HG03378 (cell line): Measurements from ENCODE around the gene BTBD9.
"Not testable (repeated sequence)": the region's sequence is repeated elsewhere in the genome, so short reads cannot be mapped to it uniquely, and the experiment has no call there.

Experiments used
- ATAC-seq: cut with Tn5 transposase; IDR thresholded peaks from one replicate; pipeline ENCODE4 v1.9.1; 2021; ENCODE audit warnings: mild to moderate bottlenecking, moderate library complexity; ENCODE audit not compliant: unreplicated experiment

Gene BTBD9

DNA sequence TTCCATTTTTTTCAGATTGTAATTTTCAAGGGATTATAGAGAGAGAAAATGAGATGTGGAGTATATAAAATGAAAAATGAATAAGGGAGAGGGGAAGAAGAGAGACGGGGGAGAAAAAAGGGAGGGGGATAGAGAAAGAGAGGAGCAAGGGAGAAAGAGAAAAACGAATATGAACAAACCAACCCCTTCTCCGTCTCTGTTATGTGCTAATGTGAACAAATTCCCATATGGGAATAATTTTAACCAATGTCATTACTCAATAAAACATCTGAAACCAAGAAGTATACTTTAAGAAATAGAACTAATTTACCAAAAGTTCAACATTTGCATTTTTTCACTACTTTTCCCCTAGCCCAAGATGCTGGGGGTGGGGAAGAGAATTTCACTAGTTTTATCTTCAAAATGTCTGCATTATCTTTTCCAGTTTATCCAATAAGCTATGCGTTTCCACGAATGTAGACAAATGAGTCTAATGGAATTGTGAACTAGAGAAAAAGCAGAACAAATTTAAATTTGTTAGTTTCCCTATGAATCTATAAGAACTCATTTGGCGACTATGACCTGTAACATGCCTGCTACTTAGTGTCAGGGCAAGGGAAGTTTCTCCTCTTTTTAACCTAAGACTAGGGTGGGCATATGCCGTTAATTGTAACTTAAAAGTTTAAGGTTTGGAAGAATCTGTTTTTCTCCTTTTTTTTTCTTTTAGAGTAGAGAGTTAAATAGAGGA, 286.3 kb downstream of the BTBD9 start:
- ATAC-seq, result no peak

DNA sequence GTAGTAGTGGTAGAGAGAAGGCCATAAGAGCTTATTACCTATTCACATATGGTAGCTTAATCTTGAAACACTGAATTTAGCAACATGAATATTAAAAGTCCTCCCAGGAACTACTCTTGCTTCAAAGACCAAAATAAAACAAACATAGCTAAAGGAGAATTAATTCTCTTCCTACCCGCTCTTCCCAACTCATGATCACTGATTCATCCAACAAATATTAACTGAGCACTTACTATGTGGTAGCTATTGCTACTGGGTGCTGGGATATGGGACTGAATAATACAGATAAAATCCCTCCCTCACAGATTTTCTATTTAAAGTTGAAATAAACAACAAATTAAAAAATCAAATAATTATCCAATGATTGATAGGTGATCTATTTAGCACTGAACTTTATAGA, 287.1 kb downstream of the BTBD9 start:
- ATAC-seq, result no peak

DNA sequence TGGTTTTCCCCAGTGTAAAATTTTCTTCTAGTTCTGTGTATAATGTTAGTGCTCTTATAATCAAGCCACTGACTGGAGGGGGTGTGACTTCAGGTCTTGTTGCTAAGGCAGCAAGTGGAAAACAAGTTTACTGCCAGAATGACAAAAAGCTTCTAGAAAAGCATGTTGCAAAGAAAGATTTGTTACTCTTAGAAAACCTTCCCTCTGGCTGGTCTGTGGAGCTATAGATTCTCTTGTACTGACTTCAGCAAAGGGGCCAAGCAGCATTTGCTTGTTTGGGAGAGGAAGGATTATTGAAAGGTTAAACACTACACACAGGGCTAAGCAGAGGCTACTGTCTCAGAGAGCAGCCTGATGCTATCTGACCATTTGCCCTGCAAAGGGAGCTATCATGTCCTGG, 288.8 kb downstream of the BTBD9 start:
- ATAC-seq, result no peak

DNA sequence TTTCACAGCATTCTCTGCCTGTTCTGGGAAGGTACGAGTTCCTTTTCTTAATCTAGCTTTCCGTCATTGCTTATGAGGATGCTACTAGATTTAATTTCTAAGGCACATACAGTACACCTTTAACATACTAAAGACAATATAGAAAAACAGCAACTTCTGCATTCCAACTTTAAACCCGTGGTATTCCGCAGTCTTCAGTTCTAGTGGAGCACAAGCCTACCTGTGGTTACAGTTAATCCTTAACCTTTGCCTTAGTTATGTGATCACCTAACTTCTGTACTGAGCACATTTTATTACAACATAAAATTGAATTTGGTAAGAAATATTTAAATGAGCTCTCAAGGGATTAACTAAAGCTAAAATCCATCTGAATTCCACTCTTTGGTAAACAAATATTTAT, 289.5 kb downstream of the BTBD9 start:
- no peak for ATAC-seq

DNA sequence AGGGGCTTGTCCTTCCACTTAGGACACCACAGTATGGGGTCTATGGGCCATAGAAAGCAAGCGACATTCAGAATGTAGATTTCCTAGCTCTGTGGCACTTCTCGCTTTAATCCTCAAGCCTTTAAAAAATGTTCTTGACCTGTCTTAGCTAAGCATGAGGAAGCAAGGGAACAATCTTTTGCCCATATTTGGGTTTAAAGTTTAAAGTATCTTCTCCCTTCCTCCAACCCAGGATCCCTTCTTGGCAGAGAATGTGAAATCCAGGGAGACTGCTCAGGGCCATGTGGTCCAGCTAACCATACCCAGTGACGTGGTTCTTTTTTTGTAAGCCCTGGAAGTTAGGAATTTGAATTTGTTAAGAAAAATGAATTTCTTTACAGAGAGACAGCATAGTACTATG, 289.9 kb downstream of the BTBD9 start:
- ATAC-seq, result no peak

DNA sequence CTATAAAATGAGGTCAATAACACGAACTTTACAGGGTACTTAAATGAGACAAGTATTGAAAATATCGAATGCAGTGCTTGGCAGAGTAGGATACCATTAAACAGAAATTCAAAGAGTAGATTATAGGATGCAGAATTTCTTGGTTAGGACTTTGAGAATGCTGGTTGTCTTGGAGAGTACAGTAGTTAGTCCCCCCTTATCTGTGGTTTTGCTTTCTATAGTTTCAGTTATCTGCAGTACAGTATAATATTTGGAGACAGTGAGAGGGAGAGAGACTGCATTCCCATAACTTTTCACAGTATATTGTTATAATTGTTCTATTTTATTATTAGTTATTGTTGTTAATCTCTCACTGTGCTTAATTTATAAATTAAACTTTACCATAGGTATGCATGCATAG, 290.5 kb downstream of the BTBD9 start:
- no peak for ATAC-seq

DNA sequence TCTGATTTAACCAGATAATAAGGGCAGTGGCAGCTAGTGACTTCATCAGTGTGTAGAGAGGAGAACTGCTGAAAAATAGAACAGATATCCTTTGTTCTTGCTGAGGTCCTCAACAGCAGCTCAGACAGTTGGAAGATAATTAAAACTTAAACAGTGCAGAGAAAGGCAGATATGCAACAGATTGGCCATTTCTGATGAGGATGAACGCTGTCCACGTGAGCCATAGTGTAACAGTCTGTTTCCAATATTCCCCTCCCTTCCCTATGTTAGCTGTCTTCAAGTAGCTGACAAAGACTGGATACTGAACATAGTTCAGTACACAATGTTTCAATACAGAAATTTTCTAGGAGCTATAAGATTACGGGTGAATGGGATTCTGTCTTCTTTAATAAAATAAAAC, 291.4 kb downstream of the BTBD9 start:
- no peak for ATAC-seq

DNA sequence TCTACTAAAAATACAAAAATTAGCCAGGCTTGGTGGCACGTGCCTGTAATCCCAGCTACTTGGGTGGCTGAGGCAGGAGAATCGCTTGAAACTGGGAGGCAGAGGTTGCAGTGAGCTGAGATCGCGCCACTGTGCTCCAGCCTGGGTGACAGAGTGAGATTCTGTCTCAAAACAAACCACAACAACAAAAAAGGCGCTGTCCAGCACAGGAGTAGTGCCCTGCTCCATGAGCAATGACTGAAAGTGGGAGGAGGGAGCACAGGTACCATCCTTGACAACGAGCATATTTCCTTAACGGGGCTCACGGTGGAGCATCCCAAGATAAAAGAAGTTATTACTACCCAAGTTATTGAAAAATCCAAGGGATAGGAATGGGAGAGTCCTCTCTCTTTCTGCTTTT, 291.9 kb downstream of the BTBD9 start:
- not testable (repeated sequence) for ATAC-seq

DNA sequence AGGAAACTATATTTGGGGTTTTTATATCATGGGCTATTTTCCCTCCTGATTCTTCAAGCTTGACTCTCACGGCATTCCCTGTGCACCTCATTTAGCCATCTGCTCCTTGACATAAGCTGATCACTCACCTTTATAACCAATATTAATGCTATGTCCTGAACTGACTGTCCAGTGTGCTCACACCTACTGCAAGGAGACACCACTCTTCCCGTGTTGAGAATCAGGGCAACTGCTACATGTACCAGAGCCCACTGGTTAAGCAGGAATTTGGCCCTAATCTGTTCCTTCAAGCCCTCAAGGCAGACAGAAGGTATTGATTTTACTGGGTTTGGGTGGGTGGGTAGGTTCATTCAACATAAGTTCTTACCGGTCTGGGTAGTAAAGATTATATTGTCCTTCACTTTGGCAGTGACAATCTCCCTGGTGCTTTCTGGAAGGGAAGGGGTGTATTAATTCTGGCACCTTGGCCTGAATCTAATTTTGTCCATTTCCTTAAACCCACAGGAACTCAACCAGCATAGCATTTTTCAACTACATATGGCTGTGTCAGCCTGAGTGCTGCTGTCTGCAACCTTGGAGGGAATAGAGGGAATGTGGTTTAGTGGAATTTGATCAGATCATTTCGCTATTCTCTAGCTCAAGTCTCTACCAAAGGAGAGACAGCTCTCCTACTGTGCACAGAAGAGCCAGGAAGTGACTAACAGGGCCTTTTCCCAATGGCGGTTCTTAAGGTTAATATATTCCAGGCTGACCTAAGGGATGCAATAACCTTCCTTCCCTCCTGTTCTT, 293.2 kb downstream of the BTBD9 start:
- no peak for ATAC-seq

DNA sequence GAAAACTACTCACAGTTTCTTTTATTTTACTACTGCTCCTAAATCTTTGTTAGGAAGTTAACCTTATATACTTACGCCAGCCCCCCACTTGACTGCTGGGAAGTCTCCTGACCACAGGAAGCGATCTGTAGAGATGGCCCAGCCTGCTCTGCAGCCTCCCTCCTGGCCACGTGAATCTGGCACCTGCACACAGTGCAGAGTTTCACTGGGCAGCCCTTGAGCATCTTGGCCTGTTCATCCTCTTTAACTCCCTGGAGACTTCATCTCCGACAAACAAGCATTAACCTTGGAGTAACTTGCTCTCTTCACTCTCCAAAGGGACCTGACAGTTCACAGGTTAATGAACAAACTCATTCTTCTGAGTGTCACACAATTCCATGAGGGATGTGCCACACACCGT, 294.1 kb downstream of the BTBD9 start:
- ATAC-seq, result no peak

DNA sequence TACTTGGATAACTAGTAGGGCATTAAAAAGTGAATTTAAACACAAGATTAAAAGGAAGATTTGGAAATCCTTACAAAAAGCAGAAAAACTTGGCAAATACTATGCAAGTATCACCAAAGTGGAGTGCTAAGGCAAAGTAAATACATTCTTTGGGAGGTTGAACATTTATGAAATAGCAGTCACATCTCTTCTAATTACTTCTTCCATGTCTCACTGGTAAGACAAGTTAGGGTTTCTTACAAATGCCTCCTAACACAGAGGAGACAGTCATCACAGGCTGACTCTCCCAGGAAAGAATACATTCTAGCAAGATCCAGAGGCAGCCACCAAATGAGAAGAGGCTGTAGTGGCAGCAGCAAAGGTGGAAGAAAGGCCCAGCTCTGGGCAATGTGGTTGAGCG, 298.2 kb downstream of the BTBD9 start:
- no peak for ATAC-seq

DNA sequence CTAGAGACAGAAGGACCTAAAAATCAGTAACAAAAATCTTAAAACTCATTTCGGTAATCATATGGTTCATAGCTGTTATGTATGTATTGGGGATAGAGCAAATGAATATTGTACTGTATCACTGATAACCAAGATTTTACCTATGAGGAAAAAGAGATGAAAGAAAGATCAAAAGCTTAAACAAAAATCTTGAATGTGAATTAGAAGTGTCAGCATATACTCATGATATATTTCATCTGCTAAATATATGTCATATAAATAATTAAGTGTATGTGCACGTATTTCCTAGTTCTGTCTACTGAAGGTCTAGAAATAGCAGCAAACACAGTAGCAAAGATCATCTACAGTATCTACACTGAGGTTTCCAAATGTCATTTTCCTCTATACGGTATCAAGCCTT, 299.8 kb downstream of the BTBD9 start:
- no peak for ATAC-seq

DNA sequence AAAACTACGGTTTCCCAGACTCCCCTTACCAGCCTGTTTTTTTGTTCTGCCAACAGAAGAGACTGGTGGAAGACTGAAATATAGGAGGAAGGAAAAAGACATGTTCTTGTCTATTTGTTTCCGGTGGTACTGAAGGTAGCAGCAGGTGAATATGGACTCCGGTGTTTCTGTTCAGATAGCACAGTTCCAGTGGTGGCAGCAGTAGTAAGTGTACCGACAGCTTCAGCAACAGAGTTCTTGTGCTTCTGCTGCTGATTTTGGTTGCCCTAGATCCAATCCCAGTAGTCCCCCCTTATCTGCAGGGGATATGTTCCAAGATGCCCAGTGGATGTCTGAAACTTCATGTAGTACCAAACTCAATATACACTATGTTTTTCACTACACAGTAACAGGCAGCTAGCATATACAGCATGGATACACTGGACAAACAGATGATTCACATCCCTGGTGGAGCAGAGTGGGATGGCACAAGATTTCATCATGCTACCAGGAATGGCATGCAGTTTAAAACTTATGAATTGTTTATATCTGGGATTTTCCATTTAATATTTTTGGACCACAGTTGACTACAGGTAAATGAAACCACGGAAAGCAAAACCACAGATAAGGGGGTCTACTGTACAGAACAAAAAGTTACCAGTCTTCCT, 301.8 kb downstream of the BTBD9 start:
- ATAC-seq, result no peak

DNA sequence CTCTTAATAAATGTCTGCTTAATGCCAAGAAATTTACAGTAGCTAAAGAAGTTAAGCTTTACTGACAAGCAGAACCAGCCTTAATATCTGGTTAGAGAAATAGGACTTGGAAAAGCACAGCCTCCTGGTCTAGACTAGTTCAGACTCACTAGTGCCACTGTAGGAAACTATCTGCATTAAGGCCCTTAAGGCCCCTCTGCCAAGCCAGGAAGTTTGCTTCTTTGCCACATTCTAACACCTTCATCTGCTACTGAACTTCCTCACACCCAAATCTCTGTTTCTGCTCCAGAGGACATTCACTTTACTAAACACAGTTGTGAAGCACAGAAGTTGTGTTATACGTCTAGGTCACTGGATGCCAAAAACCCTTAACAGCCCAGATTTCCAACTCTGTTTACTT, 302.8 kb downstream of the BTBD9 start:
- no peak for ATAC-seq

DNA sequence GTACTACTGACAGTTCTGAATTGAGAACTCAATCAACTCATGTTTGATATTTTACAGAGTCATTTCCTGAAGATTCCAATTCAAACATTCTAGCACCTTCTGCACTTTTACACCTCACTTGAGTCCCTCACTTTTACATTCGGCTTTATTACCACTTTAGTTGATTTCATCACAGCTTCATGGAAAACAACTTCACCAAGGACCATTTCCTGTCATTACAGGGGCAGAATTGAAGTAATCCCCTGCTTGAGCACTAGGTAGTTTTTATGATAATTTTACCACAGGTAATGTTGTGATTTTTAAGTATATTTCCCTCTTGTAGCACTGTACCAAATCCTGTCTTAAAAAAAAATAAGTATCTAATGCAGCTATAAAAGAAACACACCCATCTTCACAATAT, 312.9 kb downstream of the BTBD9 start:
- no peak for ATAC-seq

DNA sequence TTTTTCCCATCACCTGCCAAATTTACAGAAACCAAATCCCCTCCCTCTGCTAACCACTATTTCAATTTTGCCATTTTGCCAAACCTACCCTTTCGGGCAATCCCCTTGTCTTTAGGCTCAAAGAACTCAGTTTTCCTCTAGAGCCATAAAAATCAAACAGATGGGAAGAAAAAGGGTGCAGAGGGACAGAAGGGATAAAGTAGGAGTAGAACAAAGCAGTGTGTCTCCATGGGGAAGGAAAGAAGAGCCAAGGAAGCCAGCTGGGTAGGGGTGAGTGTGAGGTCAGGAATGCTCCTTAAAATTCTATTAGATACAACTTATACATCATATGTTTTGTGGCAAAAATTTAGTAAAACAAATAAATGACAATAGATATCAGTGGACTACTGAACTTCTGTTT, 316.5 kb downstream of the BTBD9 start:
- no peak for ATAC-seq

DNA sequence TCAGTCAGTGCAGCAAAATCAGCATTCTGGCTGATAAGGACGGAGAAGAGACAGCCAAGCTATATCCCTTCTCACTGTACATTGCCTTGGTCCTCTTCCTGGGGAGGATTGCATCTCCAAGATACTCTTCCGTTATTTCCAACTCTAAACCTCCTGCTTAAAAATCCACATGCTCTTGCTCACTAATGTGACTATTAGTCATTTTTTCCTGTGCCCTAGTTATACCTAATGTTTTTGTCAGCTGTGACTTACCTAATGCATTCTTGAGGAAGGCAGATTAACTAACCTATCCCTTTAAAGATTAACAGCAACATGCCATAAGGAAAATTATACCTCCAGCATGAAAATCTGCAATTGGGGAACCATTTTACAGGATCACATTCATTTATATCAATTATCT, 317.6 kb downstream of the BTBD9 start:
- ATAC-seq, result no peak

DNA sequence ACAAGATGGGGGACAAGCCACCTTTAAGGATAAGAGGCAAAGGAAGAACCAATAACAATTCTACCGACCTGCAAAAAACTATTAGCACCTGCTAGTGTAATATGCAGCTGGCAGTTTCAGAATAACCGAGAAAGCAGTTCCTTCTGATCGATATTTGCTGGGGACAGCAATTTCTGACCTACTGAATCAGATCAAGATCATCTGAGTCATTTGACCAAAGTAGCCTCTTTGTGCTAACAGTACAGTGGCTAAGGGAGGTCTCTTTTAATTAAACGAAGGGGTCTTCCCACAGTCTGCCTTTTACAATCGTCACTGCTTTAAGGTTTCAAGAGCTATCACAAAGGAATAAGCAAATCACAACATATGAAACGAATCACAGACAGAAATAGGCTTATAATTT, 318.9 kb downstream of the BTBD9 start:
- ATAC-seq, result no peak

DNA sequence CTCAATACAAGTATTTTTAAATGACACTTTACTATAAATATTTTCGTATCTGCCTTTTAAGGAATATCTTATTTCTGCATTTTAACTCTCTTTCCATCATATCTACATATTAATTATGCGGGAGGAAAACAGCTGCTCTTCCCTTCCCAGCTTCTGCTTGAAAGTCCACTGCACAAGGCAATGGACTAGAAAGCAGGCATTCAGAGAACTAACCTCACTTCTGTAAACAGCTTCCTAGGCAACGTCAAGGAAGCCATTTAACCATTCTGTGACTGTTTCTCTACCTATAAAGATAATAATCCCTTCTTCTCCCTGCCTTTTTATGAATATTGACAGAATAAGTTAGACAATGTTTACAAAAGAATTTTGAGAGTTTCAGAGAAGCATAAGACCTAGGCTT, 319.4 kb downstream of the BTBD9 start:
- ATAC-seq, result no peak

DNA sequence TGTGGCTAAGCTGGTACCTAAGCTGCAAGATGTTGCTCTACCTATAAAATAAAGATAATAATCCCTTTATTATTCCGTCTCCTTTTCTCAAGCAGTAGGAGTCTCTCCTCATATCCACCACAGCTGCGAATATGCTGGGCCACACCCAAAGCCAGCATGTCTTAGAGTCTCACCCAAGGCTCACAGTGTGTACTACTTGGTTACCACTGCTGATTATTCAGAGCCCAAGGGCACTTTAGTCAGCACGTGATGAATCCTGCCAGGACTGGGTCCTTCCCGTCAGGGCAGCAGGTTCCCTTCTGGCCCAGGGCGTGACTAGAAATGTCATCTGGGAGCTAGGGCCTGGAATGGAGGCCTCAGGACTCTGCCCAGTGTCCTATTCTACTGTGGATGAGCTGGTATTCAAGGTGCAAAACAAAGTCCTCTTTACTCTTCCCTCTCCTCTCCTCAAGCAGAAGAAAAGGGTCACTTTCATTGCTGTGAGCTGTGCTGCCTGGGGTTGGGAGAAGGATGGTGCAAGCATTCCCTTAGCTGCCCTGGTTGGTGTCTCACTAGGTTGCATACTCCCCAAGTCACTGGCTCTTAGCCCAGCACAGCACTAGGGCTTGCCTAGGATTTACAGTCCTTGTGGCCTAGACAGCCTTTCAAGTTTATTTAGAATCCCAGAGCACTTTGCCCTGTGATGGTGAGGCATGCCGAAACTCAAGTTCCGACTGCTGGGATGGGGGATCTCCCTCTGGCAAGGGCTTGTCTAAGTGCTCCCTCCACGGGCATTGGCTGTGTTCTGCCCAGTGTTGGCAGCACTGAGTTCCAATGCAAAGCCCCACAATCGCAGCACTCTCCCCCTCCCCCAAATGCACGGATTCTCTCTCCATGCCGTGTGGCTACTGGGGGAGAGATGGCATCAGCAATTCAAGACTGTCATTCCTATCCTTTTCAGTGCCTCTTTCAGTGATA, 320.2 kb downstream of the BTBD9 start:
- no peak for ATAC-seq
